KMS-11 (cell line): Measurements from ENCODE around the gene BASP1.

ENCODE experiments used
- H2AFZ ChIP-seq: fragments of 200-600 bp; sonication (generic); 2 replicates; pipeline ENCODE4 v1.6.1; 2016; ENCODE audit warnings: antibody characterized with exemption, mixed run types, low read depth
- H3K27ac ChIP-seq: fragments of 200-600 bp; sonication (generic); 2 replicates; pipeline ENCODE4 v1.6.1; 2016; ENCODE audit warnings: mild to moderate bottlenecking, mixed run types
- H3K27me3 ChIP-seq: fragments of 200-600 bp; sonication (generic); 2 replicates; pipeline ENCODE4 v1.6.1; 2017; ENCODE audit warnings: mild to moderate bottlenecking, low read depth, mixed run types, moderate library complexity; ENCODE audit not compliant: insufficient read depth
- H3K36me3 ChIP-seq: fragments of 200-600 bp; sonication (generic); 2 replicates; pipeline ENCODE4 v1.6.1; 2017; ENCODE audit warnings: mild to moderate bottlenecking, mixed run types; ENCODE audit not compliant: insufficient read depth
- H3K4me1 ChIP-seq: fragments of 200-600 bp; sonication (generic); 2 replicates; pipeline ENCODE4 v1.6.1; 2016; ENCODE audit warnings: mild to moderate bottlenecking, low read depth, mixed run types; ENCODE audit not compliant: poor library complexity, severe bottlenecking
- H3K4me2 ChIP-seq: fragments of 200-600 bp; sonication (generic); 2 replicates; pipeline ENCODE4 v1.7.0; 2016; ENCODE audit warnings: mild to moderate bottlenecking, mixed run types
- H3K4me3 ChIP-seq: fragments of 200-600 bp; sonication (generic); IDR thresholded peaks from 2 replicates; pipeline ENCODE4 v1.6.1; 2017; ENCODE audit warnings: low read depth, low read length, mixed read lengths; ENCODE audit not compliant: insufficient read depth
- H3K79me2 ChIP-seq: fragments of 200-600 bp; sonication (generic); 2 replicates; pipeline ENCODE4 v1.6.1; 2016; ENCODE audit warnings: low read depth, mixed run types; ENCODE audit not compliant: insufficient read depth
- H3K9ac ChIP-seq: fragments of 200-600 bp; sonication (generic); 2 replicates; pipeline ENCODE4 v1.6.1; 2016; ENCODE audit warnings: mild to moderate bottlenecking, mixed run types
- H4K20me1 ChIP-seq: fragments of 200-600 bp; sonication (generic); 2 replicates; pipeline ENCODE4 v1.6.1; 2016; ENCODE audit warnings: mild to moderate bottlenecking, mixed run types; ENCODE audit not compliant: insufficient read depth
- TF ChIP-seq, protein P1 (sequence below): fragments of 200-600 bp; sonication (generic); conservative IDR thresholded peaks from 2 replicates; pipeline ENCODE4 v1.6.1; 2017; ENCODE audit warnings: low read depth, mild to moderate bottlenecking, antibody characterized with exemption, low read length, moderate library complexity, mixed read lengths

The BASP1 gene

DNA sequence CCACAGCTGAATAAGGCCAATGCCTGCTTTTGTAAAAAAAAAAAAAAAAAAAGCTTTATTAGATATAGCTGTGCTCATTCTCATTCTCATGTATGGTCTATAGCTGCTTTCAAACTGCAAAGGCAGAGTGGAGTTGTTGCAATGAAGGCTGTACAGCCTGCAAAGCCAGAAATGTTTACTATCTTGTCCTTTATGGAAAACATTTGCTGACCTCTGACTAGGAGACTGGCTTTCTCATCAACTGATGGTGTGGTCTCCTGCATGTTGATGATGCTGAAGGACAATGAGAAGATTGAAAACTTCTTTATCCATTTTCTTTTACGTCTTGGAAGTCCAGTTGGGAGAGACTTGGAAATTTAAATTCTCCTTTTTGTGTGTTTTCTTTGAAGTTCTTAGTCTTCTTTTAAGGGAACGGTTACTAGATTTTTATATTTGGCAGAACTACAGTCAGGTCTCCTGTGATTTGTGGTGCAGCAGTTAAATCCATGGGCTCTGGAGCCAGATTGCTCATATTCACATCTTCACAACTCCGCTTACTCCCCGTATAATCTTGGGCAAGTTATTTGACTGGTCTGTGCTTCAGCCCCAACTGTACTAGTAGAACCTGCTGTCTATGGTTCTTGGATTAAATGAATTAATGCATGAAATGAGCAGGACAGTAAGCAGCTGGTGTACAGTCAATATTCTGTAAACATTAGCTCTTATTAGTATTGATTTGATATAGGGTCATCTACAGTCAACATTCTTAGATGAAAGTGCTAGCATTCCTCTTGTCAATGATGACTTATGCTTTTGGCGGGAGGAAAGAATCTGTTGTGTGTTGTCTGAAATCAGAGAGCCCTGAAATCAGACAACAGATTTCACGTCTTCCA lies 39.7 kb upstream of the BASP1 start:
- Histone ChIP-seq H3K36me3 (no peaks in the 10 kb centered on the region), H3K9ac (no peak overlapping the region), H4K20me1 (no peaks in the 10 kb centered on the region), H3K4me1 (no peaks in the 10 kb centered on the region), H3K4me3 (no peak overlapping the region), H3K4me2 (no peak overlapping the region), H2AFZ (no peak overlapping the region), H3K27ac (no peak overlapping the region), H3K27me3 (no peaks in the 10 kb centered on the region), H3K79me2 (no peaks in the 10 kb centered on the region)
- TF ChIP-seq, protein P1, sequence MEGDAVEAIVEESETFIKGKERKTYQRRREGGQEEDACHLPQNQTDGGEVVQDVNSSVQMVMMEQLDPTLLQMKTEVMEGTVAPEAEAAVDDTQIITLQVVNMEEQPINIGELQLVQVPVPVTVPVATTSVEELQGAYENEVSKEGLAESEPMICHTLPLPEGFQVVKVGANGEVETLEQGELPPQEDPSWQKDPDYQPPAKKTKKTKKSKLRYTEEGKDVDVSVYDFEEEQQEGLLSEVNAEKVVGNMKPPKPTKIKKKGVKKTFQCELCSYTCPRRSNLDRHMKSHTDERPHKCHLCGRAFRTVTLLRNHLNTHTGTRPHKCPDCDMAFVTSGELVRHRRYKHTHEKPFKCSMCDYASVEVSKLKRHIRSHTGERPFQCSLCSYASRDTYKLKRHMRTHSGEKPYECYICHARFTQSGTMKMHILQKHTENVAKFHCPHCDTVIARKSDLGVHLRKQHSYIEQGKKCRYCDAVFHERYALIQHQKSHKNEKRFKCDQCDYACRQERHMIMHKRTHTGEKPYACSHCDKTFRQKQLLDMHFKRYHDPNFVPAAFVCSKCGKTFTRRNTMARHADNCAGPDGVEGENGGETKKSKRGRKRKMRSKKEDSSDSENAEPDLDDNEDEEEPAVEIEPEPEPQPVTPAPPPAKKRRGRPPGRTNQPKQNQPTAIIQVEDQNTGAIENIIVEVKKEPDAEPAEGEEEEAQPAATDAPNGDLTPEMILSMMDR = no peak

DNA sequence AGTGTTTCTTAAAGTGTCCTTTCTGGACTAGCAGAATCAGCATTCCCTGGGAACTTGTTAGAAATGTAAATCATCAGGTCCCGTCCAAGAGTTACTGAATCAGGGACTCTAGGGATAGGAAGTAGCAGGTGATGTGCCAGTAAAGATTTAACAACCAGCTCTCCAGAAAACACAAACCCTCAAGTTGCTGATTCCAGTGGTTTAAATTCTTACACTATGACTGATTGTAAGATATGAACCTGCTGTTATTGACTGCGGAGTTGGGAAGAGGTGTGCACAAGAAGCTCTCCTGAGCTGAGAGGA lies 39.1 kb upstream of the BASP1 start:
- H3K9ac ChIP-seq = no peak overlapping the region
- no peak overlapping the region for H2AFZ ChIP-seq
- H3K4me2 ChIP-seq = no peak overlapping the region
- no peaks in the 10 kb centered on the region for H3K27me3 ChIP-seq
- H3K27ac ChIP-seq = no peak overlapping the region
- no peaks in the 10 kb centered on the region for H3K36me3 ChIP-seq
- no peak overlapping the region for H3K4me3 ChIP-seq
- H3K4me1 ChIP-seq = no peaks in the 10 kb centered on the region
- no peaks in the 10 kb centered on the region for H4K20me1 ChIP-seq
- no peaks in the 10 kb centered on the region for H3K79me2 ChIP-seq
- TF ChIP-seq, protein P1 = no peak

DNA sequence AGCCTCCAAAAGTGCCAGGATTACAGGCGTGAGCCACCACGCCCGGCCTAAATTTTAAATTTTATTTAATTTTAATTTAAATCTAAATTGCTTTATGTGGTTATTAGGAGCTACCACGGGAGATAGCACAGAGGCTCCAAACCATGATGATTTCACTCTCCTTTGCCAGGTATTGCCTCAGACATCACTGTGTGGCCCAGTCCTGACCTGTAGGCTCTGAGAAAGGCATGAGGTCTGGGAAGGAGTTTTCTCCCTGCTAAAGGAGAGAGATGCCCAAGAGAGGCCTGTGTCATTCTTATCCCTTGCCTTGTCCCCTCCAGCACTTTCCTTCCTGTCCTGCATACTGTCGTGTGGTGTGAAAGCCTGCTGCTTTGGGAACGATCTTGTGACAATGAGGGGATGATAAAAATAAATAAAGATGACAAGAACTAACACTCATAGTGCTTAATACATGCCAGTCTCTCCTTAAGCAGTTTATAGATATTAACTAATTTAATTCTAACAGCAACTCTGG lies 37.0 kb upstream of the BASP1 start:
- no peak overlapping the region for H3K27ac ChIP-seq
- H3K79me2 ChIP-seq = no peaks in the 10 kb centered on the region
- no peak overlapping the region for H3K4me2 ChIP-seq
- TF ChIP-seq, protein P1 = no peak
- H3K4me3 ChIP-seq = no peak overlapping the region
- no peak overlapping the region for H3K9ac ChIP-seq
- H3K27me3 ChIP-seq = no peaks in the 10 kb centered on the region
- no peak overlapping the region for H2AFZ ChIP-seq
- no peaks in the 10 kb centered on the region for H3K36me3 ChIP-seq
- H3K4me1 ChIP-seq = no peaks in the 10 kb centered on the region
- H4K20me1 ChIP-seq = no peaks in the 10 kb centered on the region

DNA sequence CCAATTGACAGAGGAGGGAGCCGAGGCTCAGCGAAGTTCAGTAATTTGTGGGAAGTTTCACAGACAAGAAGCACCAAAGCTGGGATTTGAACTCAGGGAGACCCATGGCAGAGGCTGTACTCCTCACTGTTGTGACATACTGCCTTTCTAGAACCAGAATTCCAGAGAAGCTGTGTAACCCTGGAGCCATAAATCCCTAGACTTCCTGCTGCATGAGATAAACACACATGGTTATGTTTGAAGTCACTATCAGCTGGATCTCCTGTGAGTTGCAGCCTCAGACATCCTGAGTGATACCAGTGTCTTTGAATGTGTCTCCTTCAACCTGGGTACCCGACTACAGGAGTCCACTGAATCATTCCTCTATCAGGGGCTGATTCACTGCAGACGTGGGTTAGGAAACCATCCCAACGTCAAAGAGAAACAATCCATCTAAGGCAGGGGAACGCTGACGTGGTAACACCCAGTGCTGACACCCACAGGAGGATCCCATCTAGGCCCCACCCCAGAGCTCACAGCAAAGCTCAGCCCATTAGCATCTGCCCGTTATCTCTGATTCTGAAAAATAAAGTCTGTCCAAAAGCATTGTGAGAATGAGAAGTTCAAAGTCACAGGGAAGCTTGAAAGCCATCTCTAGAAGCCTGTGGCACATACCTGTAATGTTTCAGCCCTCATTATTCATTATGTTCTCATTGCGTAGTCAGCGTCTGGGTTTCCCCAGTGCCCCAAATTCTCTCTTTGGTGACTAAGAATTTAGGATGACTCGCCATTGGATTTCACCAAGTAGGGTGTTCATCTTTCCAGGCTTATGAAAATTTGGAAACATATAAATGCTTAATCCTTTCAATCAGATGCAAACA lies 36.3 kb upstream of the BASP1 start:
- no peak overlapping the region for H2AFZ ChIP-seq
- H3K4me3 ChIP-seq = no peak overlapping the region
- TF ChIP-seq, protein P1 = no peak
- no peaks in the 10 kb centered on the region for H3K4me1 ChIP-seq
- no peak overlapping the region for H3K4me2 ChIP-seq
- H3K9ac ChIP-seq = no peak overlapping the region
- no peaks in the 10 kb centered on the region for H3K79me2 ChIP-seq
- H3K27ac ChIP-seq = no peak overlapping the region
- H3K27me3 ChIP-seq = no peaks in the 10 kb centered on the region
- H4K20me1 ChIP-seq = no peaks in the 10 kb centered on the region
- no peaks in the 10 kb centered on the region for H3K36me3 ChIP-seq
